GM12891 (cell line): ENCODE data around the gene FAM131B.

Experiments used
- PAX5 ChIP-seq: IDR thresholded peaks from 2 replicates; pipeline ENCODE4 v1.6.1; 2011; ENCODE audit warnings: low read length, moderate library complexity, mild to moderate bottlenecking; ENCODE audit not compliant: insufficient read depth, severe bottlenecking
- POLR2A ChIP-seq: IDR thresholded peaks from 2 replicates; pipeline ENCODE4 v1.6.1; 2011; ENCODE audit warnings: low read depth, low read length, control low read depth
- POLR2AphosphoS5 ChIP-seq: IDR thresholded peaks from 2 replicates; pipeline ENCODE4 v1.6.1; 2011; ENCODE audit warnings: low read depth, low read length, control low read depth
- SPI1 ChIP-seq: IDR thresholded peaks from 2 replicates; pipeline ENCODE4 v1.6.1; 2011; ENCODE audit warnings: low read depth, low read length, control low read depth
- TAF1 ChIP-seq: IDR thresholded peaks from 2 replicates; pipeline ENCODE4 v1.6.1; 2011; ENCODE audit warnings: low read depth, low read length, control low read depth

DNA sequence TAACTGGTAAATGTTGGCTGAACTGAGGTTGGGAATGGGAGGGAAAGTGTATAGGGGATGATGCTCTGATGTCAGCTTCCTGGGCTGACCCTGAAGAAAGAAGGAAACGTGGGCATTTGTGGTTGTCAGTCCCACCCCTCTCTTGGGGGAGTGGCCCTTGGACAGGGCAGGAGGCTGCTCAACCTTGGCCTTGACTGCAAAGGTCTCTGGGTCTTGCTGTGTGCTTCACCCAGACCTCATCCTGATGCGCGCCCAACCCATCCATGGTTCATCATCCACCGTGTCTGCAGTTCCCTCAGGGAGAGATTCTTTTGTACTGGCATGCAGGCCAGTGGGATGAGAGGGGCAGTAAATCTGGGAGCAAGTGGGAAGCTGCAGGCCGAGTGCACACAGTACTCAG lies 13.9 kb upstream of the FAM131B start:
- TF ChIP-seq POLR2A (no peak), SPI1 (no peak), POLR2AphosphoS5 (no peak), TAF1 (no peak), PAX5 (no peak)
